ENCODE measurements around the gene MAMLD1.

The MAMLD1 gene

DNA sequence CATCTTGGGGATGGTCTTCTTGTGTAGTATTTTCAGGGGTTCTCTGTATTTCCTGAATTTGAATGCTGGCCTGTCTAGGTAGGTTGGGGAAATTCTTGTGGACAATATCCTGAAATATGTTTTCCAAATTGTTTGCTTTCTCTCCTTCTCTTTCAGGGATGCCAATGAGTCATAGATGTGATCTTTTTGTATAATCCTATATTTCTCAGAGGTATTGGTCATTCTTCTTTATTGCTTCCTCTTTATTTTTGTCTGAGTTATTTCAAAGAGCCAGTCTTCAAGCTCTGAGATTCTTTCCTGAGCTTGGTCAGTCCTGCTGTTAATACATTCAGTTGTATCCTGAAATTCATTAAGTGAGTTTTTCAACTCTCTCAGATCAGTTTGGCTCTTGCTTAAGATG lies 73.1 kb downstream of the MAMLD1 start:
- Histone ChIP-seq H3K27ac (ENCODE audit: low read depth, low read length, poor library complexity, severe bottlenecking) (no peak overlapping the region), H3K4me2 (ENCODE audit: low read length) (no peak overlapping the region), H4K20me1 (ENCODE audit: insufficient read depth, low read length) (no peaks in the 10 kb centered on the region), H2AFZ (ENCODE audit: low read length) (no peak overlapping the region), H3K9me2 (ENCODE audit: low read depth, low read length) (no peaks in the 10 kb centered on the region), H3K9me3 (ENCODE audit: low read length) (no peaks in the 10 kb centered on the region), H3K79me2 (ENCODE audit: insufficient read depth, low read length) (no peaks in the 10 kb centered on the region), H3K9ac (ENCODE audit: low read length) (no peak overlapping the region), H3K36me3 (ENCODE audit: insufficient read depth, low read length) (no peaks in the 10 kb centered on the region), H3K27me3 (ENCODE audit: insufficient read depth, low read length) (no peaks in the 10 kb centered on the region), H3K4me1 (ENCODE audit: insufficient read depth, low read length, severe bottlenecking) (no peaks in the 10 kb centered on the region), H3F3A (ENCODE audit: insufficient read depth, low read length) (no peaks in the 10 kb centered on the region), H3K4me3 (ENCODE audit: low read depth, low read length, poor library complexity, severe bottlenecking) (no peak overlapping the region)
- TF ChIP-seq, protein P1, sequence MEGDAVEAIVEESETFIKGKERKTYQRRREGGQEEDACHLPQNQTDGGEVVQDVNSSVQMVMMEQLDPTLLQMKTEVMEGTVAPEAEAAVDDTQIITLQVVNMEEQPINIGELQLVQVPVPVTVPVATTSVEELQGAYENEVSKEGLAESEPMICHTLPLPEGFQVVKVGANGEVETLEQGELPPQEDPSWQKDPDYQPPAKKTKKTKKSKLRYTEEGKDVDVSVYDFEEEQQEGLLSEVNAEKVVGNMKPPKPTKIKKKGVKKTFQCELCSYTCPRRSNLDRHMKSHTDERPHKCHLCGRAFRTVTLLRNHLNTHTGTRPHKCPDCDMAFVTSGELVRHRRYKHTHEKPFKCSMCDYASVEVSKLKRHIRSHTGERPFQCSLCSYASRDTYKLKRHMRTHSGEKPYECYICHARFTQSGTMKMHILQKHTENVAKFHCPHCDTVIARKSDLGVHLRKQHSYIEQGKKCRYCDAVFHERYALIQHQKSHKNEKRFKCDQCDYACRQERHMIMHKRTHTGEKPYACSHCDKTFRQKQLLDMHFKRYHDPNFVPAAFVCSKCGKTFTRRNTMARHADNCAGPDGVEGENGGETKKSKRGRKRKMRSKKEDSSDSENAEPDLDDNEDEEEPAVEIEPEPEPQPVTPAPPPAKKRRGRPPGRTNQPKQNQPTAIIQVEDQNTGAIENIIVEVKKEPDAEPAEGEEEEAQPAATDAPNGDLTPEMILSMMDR (IDR thresholded peaks at IDR 0.05; ENCODE audit: low read length), result no peak

DNA sequence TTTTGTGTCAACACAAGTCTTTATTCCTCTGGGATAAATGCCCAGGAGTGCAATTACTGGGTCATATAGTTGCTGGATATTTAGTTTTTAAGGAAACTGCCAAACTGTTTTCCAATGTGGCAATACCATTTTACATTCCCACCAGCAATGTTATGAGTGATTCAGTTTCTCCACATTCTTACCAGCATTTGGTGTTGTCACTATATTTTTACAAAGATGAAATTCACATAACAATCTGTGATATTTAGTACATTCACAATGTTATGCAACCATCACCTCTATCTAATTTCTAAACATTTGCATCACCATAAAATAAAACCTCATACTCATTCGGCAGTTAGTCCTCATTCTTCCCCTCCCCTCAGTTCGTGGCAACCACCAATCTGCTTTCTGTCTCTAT lies 75.0 kb downstream of the MAMLD1 start:
- H3K27ac ChIP-seq (ENCODE audit: low read depth, low read length, poor library complexity, severe bottlenecking), result no peak overlapping the region
- TF ChIP-seq, protein P1 (IDR thresholded peaks at IDR 0.05; ENCODE audit: low read length), result no peak
- no peak for TF ChIP-seq EZH2 (IDR thresholded peaks at IDR 0.05; ENCODE audit: borderline replicate concordance, low read length)
- H3K9ac ChIP-seq (ENCODE audit: low read length), result no peak overlapping the region
- no peaks in the 10 kb centered on the region for H3K9me2 ChIP-seq (ENCODE audit: low read depth, low read length)
- H3K4me2 ChIP-seq (ENCODE audit: low read length), result no peak overlapping the region
- H2AFZ ChIP-seq (ENCODE audit: low read length), result no peak overlapping the region
- H3K4me3 ChIP-seq (ENCODE audit: low read depth, low read length, poor library complexity, severe bottlenecking), result no peak overlapping the region
- H3K9me3 ChIP-seq (ENCODE audit: low read length), result no peaks in the 10 kb centered on the region
- no peaks in the 10 kb centered on the region for H3K27me3 ChIP-seq (ENCODE audit: insufficient read depth, low read length)
- no peaks in the 10 kb centered on the region for H3K79me2 ChIP-seq (ENCODE audit: insufficient read depth, low read length)
- no peaks in the 10 kb centered on the region for H4K20me1 ChIP-seq (ENCODE audit: insufficient read depth, low read length)
- no peaks in the 10 kb centered on the region for H3K4me1 ChIP-seq (ENCODE audit: insufficient read depth, low read length, severe bottlenecking)
- H3F3A ChIP-seq (ENCODE audit: insufficient read depth, low read length), result no peaks in the 10 kb centered on the region
- H3K36me3 ChIP-seq (ENCODE audit: insufficient read depth, low read length), result no peaks in the 10 kb centered on the region

DNA sequence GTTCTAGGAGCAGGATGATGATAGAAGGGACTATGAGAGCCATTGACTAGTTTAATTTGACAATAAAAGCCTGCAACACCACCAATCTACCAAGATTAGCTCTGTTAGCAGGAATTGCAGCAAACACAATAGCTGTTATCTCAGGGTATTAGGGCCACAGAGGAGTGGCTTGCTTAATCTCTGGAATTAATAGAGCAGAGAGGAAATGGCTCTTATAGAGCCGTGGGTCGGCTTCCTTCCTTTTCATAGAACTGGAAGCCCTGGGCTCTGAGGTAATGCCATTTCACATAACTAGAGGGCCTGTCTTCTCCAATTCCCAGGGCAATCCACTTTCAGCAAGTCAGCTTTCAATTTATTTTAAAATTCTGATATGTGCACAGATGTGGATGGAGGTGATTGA lies 83.0 kb downstream of the MAMLD1 start:
- no peak overlapping the region for H3K4me2 ChIP-seq (ENCODE audit: low read length)

More for the DNA sequence above, 83.0 kb downstream of the MAMLD1 start:
- no peaks in the 10 kb centered on the region for H3K9me2 ChIP-seq (ENCODE audit: low read depth, low read length)
- H2AFZ ChIP-seq (ENCODE audit: low read length), result no peak overlapping the region
- H3K9ac ChIP-seq (ENCODE audit: low read length), result no peak overlapping the region
- no peaks in the 10 kb centered on the region for H3K36me3 ChIP-seq (ENCODE audit: insufficient read depth, low read length)
- H3K79me2 ChIP-seq (ENCODE audit: insufficient read depth, low read length), result no peaks in the 10 kb centered on the region
- H3F3A ChIP-seq (ENCODE audit: insufficient read depth, low read length), result no peaks in the 10 kb centered on the region
- no peaks in the 10 kb centered on the region for H3K27me3 ChIP-seq (ENCODE audit: insufficient read depth, low read length)
- no peaks in the 10 kb centered on the region for H3K4me1 ChIP-seq (ENCODE audit: insufficient read depth, low read length, severe bottlenecking)
- no peaks in the 10 kb centered on the region for H4K20me1 ChIP-seq (ENCODE audit: insufficient read depth, low read length)
- H3K9me3 ChIP-seq (ENCODE audit: low read length), result no peaks in the 10 kb centered on the region
- no peak overlapping the region for H3K4me3 ChIP-seq (ENCODE audit: low read depth, low read length, poor library complexity, severe bottlenecking)
- TF ChIP-seq, protein P1 (IDR thresholded peaks at IDR 0.05; ENCODE audit: low read length), result no peak
- no peak for TF ChIP-seq EZH2 (IDR thresholded peaks at IDR 0.05; ENCODE audit: borderline replicate concordance, low read length)
- H3K27ac ChIP-seq (ENCODE audit: low read depth, low read length, poor library complexity, severe bottlenecking), result no peak overlapping the region

Data from OCI-LY1 (cell line).